Left cardiac atrium (tissue), 4 donors: Measurements from ENCODE around the gene SLC38A10. TPM values are rescaled to one million over a fixed set of nuclear protein-coding genes. Genes with fewer than 3 reads are reported as not detected.

Experiments used
- ATAC-seq, 2 donors: fragments of 200-7000 bp; cut with Tn5 transposase; one replicate each; pipeline ENCODE4 v1.9.1; 2020; ENCODE audit warnings: mild to moderate bottlenecking in 2 of 2, moderate library complexity in 2 of 2
- DNase-seq: peaks from one replicate; pipeline ENCODE4 v3.0.0-alpha.2; 2020
- intact Hi-C, 2 donors: fragments of 100-400 bp; cut with DNase I; formaldehyde crosslinking; loops; one replicate each; pipeline versions ENCODE4 v1.14.1 to v1.15.1; 2022 to 2023
- total RNA-seq, 2 donors: library from RNA; stranded (reverse); fragmentation: NEBNext Ultra II Directional; extraction: Animal tissue kit (Norgen Biotek cat#: 25700); gene quantifications; one replicate each; pipeline ENCODE4 v1.2.1, GENCODE V29; 2021
- donor health status: DM: no; HTN: yes; CAD: no.
- donor health status: DM: no; HTN: yes; CAD: no; lungs with severe emphysema.
- donor health status: DM: yes; HTN: yes; CAD: no.
- donor health status: Dilated cardiomyopathy.

SLC38A10 gene
- total RNA-seq, 2 donors from 2014 or later = 46.4 to 54.0 TPM

- ATAC-seq (no peak), DNase-seq (no peak)
- intact Hi-C loops = no loop called here
These were observed 30.5 kb downstream of the SLC38A10 start for GRCh38 chr17:81264640-81265039.

- ATAC-seq (no peak), DNase-seq (no peak)
- intact Hi-C loops = no loop called here
These were observed 31.5 kb downstream of the SLC38A10 start for GRCh38 chr17:81263371-81264181.

DNA sequence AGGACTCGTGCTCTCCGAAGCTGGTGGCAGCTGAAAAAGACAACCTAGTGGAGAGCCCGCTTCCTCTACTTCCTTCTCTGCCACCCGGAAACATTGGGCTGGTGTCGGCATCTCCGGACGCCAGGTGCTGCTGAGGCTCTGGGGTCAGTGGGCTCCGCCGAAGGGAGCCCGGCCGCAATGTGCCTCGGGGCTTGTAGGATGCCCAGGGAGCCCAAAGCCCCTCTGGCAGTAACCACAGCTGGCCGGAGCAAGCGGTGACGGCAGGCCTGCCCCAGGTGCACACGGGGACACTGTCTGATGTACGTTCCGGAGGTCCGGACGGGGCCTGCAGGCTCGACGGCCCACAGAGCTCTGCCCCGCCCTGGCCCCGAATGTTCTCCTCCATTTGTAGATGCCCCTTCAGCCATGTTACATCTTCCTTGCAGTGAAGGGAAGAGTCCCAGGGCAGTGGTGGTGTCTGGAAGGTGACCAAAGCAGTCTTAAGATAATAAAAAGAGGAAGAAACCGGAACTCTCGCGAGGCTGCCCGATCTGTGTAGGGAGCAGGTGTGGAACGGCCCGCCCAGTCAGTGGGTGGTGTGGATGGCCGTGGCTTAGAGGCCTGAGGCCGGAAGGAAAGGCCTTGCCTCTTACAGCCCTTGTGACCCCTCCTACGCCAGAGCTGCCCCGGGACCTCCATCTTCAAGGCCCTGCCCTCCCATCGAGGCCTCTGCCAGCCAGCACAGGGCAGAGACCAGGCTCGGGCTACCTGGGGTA, 33.3 kb downstream of the SLC38A10 start:
- intact Hi-C loops = no loop called here
- no peak for DNase-seq

DNA sequence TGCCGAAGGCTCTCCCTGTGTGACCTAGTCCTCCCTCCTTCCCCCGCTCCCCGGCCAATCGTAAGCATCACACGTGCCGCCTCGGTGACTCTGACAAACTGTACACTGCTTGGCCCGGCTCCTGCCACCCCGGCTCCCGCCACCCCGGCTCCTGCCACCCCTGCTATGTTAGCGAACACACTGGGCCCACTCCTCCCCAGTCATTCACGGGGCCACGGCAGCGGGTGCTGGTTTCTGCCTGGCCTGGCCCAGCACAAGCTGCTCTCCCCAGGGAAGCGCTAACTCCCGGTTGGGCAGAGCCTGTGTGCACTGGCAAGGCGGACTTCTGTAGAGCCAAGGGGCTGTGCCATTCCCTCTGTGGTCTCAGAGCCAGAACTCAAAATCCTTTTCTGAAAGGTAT, 34.0 kb downstream of the SLC38A10 start:
- DNase-seq = no peak
- intact Hi-C loops = no loop called here
- no peak for ATAC-seq

More for the DNA sequence above, 33.3 kb downstream of the SLC38A10 start:
- ATAC-seq = no peak

DNA sequence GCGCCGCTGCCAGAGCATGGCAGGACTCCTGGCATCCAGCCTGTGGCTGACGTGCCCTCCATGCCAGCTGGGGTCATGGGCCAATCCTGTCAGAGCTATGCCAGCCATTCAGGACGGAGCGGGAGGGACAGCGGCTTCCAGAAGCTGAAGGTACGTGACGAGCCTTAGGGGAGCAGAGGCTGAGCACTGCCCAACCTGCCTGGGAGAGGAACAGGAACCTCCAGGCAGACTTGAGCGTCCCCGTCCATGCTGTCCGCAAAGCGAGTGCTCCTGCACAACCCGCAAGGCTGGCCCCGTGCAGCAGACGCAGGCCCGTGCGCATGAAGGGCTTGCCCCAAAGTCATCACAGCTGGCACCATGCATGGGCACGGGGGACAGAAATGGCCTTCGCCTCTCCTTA, 34.5 kb downstream of the SLC38A10 start:
- intact Hi-C loops = no loop called here
- DNase-seq (no peak), ATAC-seq (no peak)

DNA sequence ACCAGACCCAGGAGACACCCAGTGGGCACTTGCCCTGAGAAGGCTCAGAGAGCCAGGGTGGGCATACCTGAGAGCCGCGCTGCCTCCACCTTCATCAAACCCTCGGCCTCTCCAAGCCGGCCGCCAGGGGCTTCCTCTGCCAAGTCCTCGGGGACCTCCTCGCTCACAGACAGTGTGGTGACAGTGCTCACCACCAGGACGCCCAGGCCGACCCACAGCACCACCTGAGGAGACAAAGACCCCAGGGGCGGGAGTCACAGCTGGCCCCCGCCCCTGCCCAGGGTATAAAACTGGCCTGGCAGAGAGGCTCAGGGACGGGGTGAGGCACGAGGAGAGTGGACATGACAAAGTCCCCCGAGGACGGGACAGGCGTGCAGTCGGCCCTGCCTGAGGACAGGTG, 34.9 kb downstream of the SLC38A10 start:
- intact Hi-C loops = no loop called here
- no peak for DNase-seq
- ATAC-seq = no peak

- ATAC-seq (no peak), DNase-seq (no peak)
- intact Hi-C loops = loop anchor here in 1 of 2 donors (10.0 kb wide), 2 partner anchors 136 to 346 kb away; partner anchors contain the start of gene BAHCC1
These were observed 36.0 kb downstream of the SLC38A10 start for GRCh38 chr17:81259058-81259605.

DNA sequence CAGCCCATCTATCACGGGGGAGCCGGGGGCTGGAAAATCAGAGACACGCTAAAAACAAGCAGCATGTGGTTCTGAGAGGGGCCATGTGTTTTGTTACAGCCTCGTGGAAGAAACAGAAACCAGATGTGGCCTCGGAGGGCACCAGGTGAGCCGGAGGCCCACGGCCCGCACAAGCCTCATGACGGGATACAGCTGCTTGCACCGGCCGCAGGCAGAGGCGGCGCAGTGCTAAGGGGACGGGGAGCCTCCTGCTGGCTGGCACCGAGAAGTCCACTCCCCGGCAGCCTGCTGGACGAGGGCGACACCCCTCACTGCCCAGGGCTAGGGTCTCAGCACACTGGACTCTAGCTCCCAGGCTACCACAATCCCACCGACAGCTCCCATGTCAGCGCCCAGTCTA, 36.8 kb downstream of the SLC38A10 start:
- ATAC-seq = no peak
- intact Hi-C loops = loop anchor here in 1 of 2 donors (10.0 kb wide), 2 partner anchors 137 to 347 kb away; partner anchors contain the start of gene BAHCC1
- DNase-seq = no peak

GRCh38 chr17:81257533-81257932, 37.6 kb downstream of the SLC38A10 start:
- DNase-seq (no peak), ATAC-seq (no peak)
- intact Hi-C loops = loop anchor here in 1 of 2 donors (10.0 kb wide), 2 partner anchors 137 to 347 kb away; partner anchors contain the start of gene BAHCC1

- DNase-seq = no peak
- intact Hi-C loops = loop anchor here in 1 of 2 donors (10.0 kb wide), 2 partner anchors 138 to 348 kb away; partner anchors contain the start of gene BAHCC1
- peak in 1 of 2 donors; percentile 63 for ATAC-seq
These were observed 38.5 kb downstream of the SLC38A10 start for GRCh38 chr17:81256616-81257015.

GRCh38 chr17:81254955-81255717, 40.0 kb downstream of the SLC38A10 start:
- DNase-seq (peak; percentile 87), ATAC-seq (peak; percentile 84 to 88)
- intact Hi-C loops = loop anchor here (5.0 to 10.0 kb wide), 3 partner anchors 140 to 350 kb away; partner anchors contain the start of gene BAHCC1 (in 1 of the 2)

DNA sequence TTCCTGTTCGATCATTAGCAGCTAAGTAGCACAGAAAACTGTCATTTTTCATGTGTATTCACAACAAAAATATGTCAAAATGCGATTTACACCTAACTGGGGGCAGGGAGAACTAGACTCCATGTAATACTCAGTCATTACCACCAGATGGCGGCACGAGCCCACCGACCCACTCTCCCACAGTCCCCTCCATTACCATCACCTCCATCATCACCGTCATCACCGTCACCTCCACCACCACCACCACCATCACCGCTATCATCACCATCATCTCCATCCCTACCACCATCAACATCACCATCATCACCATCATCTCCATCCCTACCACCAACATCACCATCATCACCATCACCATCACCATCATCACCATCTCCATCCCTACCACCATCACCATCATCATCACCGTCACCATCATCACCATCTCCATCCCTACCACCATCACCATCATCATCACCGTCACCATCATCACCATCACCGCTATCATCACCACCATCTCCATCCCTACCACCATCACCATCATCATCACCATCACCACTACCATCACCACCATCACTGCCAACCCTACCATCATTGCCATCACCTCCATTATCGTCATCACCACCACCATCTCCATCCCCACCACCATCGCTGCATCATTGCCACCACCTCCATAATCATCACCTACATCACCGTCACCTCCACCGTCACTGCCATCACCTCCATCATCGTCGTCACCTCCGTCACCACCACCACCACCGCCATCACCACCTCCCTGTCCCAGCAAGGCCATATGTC, 41.6 kb downstream of the SLC38A10 start:
- no peak for DNase-seq
- peak; percentile 20 to 22 for ATAC-seq
- intact Hi-C loops = loop anchor here (1.0 to 10.0 kb wide), 5 partner anchors 141 to 351 kb away; partner anchors contain the start of gene BAHCC1 (in 1 of the 2)

- no peak for DNase-seq
- intact Hi-C loops = loop anchor here (1.0 to 10.0 kb wide), 5 partner anchors 142 to 352 kb away; partner anchors contain the start of gene BAHCC1 (in 1 of the 2)
These were observed 42.1 kb downstream of the SLC38A10 start for GRCh38 chr17:81252987-81253329.

GRCh38 chr17:81252326-81252986, 42.7 kb downstream of the SLC38A10 start:
- intact Hi-C loops = loop anchor here (2.0 to 10.0 kb wide), 4 partner anchors 142 to 352 kb away; partner anchors contain the start of gene BAHCC1 (in 1 of the 2)
- ATAC-seq (no peak), DNase-seq (no peak)

More at GRCh38 chr17:81252987-81253329, 42.1 kb downstream of the SLC38A10 start:
- no peak for ATAC-seq

- no peak for ATAC-seq
- no peak for DNase-seq
These were observed 43.3 kb downstream of the SLC38A10 start for GRCh38 chr17:81251709-81252301.

GRCh38 chr17:81251094-81251708, 43.9 kb downstream of the SLC38A10 start:
- peak in 1 of 2 donors; percentile 2 for ATAC-seq
- no peak for DNase-seq
- intact Hi-C loops = loop anchor here (5.0 to 10.0 kb wide), 3 partner anchors 144 to 354 kb away; partner anchors contain the start of gene BAHCC1 (in 1 of the 2)

More at GRCh38 chr17:81251709-81252301, 43.3 kb downstream of the SLC38A10 start:
- intact Hi-C loops = loop anchor here (2.0 to 10.0 kb wide), 4 partner anchors 143 to 353 kb away; partner anchors contain the start of gene BAHCC1 (in 1 of the 2)
